Anterior cingulate cortex (tissue), 58 donors: Measurements from ENCODE around the gene TFB1M.

Experiments
- DNase-seq, 58 donors: peaks; one replicate each; lab custom pipeline; 2025; lab: John Stamatoyannopoulos, UW

Gene TFB1M

GRCh38 chr6:155215906-155216305 is 98.4 kb downstream of the TFB1M start:
- DNase-seq, result no peak

- DNase-seq, result no peak
Measured at GRCh38 chr6:155213611-155214372, 100.5 kb downstream of the TFB1M start.

- no peak for DNase-seq
Measured at GRCh38 chr6:155212616-155213380, 101.5 kb downstream of the TFB1M start.

- DNase-seq, result no peak
Measured at GRCh38 chr6:155212106-155212505, 102.2 kb downstream of the TFB1M start.

- DNase-seq, result no peak
Measured at GRCh38 chr6:155207223-155207622, 107.1 kb downstream of the TFB1M start.
